SU-DHL-6 (cell line): ENCODE data around the gene KLHL25.

ENCODE experiments used
- H2AFZ ChIP-seq: fragments of 200-600 bp; sonication (generic); 2 replicates; pipeline ENCODE4 v1.6.1; 2014; ENCODE audit warnings: low read depth, mild to moderate bottlenecking, moderate library complexity, mixed read lengths, antibody characterized with exemption, low read length; ENCODE audit not compliant: severe bottlenecking
- H3F3A ChIP-seq: fragments of 200-600 bp; shearing (Covaris generic); 2 replicates; pipeline ENCODE4 v1.6.0; 2016; ENCODE audit warnings: antibody characterized with exemption, mild to moderate bottlenecking; ENCODE audit not compliant: insufficient read depth
- H3K27ac ChIP-seq: fragments of 200-600 bp; sonication (generic); 2 replicates; pipeline ENCODE4 v1.5.1; 2016; ENCODE audit warnings: low read depth, mild to moderate bottlenecking, low read length, moderate library complexity, mixed read lengths
- H3K27me3 ChIP-seq: fragments of 200-600 bp; sonication (generic), shearing (Covaris generic); 2 replicates; pipeline ENCODE4 v1.6.0; 2014; ENCODE audit warnings: mild to moderate bottlenecking, low read length
- H3K36me3 ChIP-seq: fragments of 200-600 bp; sonication (generic); 2 replicates; pipeline ENCODE4 v1.6.1; 2014; ENCODE audit warnings: mild to moderate bottlenecking, low read length, mixed read lengths
- H3K4me2 ChIP-seq: fragments of 300-600, 200-600 bp; shearing (Covaris generic), sonication (generic); 2 replicates; pipeline ENCODE4 v1.6.0; 2014; ENCODE audit warnings: low read length, low read depth, mild to moderate bottlenecking; ENCODE audit not compliant: poor library complexity, severe bottlenecking
- H3K4me3 ChIP-seq: fragments of 200-600 bp; sonication (generic); 2 replicates; pipeline ENCODE4 v1.5.1; 2014; ENCODE audit warnings: antibody characterized with exemption, low read length, mild to moderate bottlenecking, mixed read lengths; ENCODE audit not compliant: insufficient read depth, poor library complexity, severe bottlenecking
- H3K79me2 ChIP-seq: fragments of 200-600 bp; sonication (generic); 2 replicates; pipeline ENCODE4 v1.6.1; 2014; ENCODE audit warnings: mild to moderate bottlenecking, low read length, moderate library complexity; ENCODE audit not compliant: insufficient read depth
- H3K9ac ChIP-seq: fragments of 200-600 bp; sonication (generic); 2 replicates; pipeline ENCODE4 v1.7.0; 2014; ENCODE audit warnings: mild to moderate bottlenecking, low read length
- H3K9me2 ChIP-seq: fragments of 200-600 bp; sonication (generic); replicated peaks from 2 replicates; pipeline ENCODE4 v1.6.1; 2014; ENCODE audit warnings: low read length; ENCODE audit not compliant: insufficient read depth
- H3K9me3 ChIP-seq: fragments of 200-600 bp; sonication (generic); 2 replicates; pipeline ENCODE4 v1.6.1; 2014; ENCODE audit warnings: low read length, mixed read lengths; ENCODE audit not compliant: insufficient read depth
- H4K20me1 ChIP-seq: fragments of 200-600 bp; sonication (generic); 2 replicates; pipeline ENCODE4 v1.6.1; 2014; ENCODE audit warnings: low read depth, mild to moderate bottlenecking, antibody characterized with exemption, low read length, moderate library complexity, mixed read lengths
- EZH2phosphoT487 ChIP-seq: fragments of 200-600 bp; sonication (generic), shearing (Covaris generic); conservative IDR thresholded peaks from 2 replicates; pipeline ENCODE4 v1.6.1; 2018; ENCODE audit warnings: mild to moderate bottlenecking, antibody characterized with exemption, low read length, moderate library complexity, mixed read lengths
- TF ChIP-seq, protein P1 (sequence below): fragments of 200-600 bp; sonication (generic); IDR thresholded peaks from one replicate; pipeline ENCODE4 v1.5.1; 2017; ENCODE audit warnings: antibody characterized with exemption, mild to moderate bottlenecking, low read length, moderate library complexity; ENCODE audit not compliant: insufficient read depth, poor library complexity, severe bottlenecking

KLHL25 gene

GRCh38 chr15:85751291-85752123, 43.2 kb downstream of the KLHL25 start:
- 0 out of 2 replicates have a peak, but pooled peaks cover 14% of the 10 kb centered on the region for H3F3A ChIP-seq
- no peak overlapping the region for H3K27ac ChIP-seq
- TF ChIP-seq, protein P1, sequence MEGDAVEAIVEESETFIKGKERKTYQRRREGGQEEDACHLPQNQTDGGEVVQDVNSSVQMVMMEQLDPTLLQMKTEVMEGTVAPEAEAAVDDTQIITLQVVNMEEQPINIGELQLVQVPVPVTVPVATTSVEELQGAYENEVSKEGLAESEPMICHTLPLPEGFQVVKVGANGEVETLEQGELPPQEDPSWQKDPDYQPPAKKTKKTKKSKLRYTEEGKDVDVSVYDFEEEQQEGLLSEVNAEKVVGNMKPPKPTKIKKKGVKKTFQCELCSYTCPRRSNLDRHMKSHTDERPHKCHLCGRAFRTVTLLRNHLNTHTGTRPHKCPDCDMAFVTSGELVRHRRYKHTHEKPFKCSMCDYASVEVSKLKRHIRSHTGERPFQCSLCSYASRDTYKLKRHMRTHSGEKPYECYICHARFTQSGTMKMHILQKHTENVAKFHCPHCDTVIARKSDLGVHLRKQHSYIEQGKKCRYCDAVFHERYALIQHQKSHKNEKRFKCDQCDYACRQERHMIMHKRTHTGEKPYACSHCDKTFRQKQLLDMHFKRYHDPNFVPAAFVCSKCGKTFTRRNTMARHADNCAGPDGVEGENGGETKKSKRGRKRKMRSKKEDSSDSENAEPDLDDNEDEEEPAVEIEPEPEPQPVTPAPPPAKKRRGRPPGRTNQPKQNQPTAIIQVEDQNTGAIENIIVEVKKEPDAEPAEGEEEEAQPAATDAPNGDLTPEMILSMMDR: no peak
- TF ChIP-seq EZH2phosphoT487: no peak

DNA sequence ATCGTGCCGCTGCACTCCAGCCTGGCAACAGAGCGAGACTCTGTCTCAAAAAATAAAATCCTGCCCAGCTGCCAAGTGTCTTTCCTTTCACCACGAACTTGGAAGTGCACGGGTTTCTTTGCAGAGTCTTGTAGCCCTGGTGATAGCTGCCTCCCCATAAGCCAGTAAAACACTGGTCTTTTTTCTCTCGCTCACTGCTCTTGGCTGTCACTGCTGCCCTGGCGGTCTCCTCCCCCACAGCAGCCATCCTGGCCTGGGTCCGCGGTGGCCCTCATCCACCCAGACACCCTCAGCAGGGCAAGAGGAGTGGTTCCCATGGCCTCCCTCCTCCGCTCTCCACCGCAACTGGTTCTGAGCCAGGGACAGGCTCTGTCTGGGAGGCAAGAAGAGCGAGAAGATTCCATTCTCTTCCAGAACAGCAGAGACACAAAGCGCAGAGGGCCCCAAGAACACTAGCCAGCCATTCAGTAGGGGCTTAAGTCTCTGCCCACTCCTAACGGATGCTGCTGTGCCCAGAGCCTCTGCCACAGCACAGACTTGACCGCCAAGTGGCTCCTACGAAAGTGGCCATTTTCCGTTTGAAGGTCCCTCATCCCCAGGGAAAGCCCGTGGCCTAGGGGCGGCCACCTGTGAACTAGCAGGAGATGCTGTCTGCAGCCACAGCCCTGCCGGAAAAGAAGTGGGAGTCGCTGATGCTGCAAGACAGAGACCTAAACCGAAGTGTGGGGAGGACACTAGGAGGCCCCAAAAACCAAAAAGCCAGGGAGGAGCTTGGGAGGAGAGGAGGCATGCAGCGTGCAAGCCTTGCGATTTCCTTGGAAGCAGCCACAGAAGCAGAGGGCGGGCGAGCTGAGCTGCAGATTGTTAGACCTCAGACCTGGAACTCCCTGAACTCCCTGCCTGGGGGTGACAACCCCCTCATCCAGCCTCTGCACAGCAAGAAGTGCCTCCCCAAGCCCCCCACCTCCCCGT, 44.1 kb downstream of the KLHL25 start:
- no peaks in the 10 kb centered on the region for H4K20me1 ChIP-seq
- H3K4me3 ChIP-seq: no peak overlapping the region
- H2AFZ ChIP-seq: no peak overlapping the region
- H3K4me2 ChIP-seq: no peak overlapping the region
- H3K27ac ChIP-seq: no peak overlapping the region
- peaks cover 15% of the 10 kb centered on the region for H3K36me3 ChIP-seq
- H3F3A ChIP-seq: 0 out of 2 replicates have a peak, but pooled peaks cover 14% of the 10 kb centered on the region
- no peaks in the 10 kb centered on the region for H3K9me3 ChIP-seq
- no peaks in the 10 kb centered on the region for H3K9me2 ChIP-seq
- TF ChIP-seq, protein P1: no peak
- no peak for TF ChIP-seq EZH2phosphoT487
- H3K27me3 ChIP-seq: no peaks in the 10 kb centered on the region
- H3K9ac ChIP-seq: no peak overlapping the region
- no peaks in the 10 kb centered on the region for H3K79me2 ChIP-seq

More at GRCh38 chr15:85751291-85752123, 43.2 kb downstream of the KLHL25 start:
- Histone ChIP-seq H4K20me1 (no peaks in the 10 kb centered on the region), H3K9me3 (no peaks in the 10 kb centered on the region), H2AFZ (no peak overlapping the region), H3K4me3 (no peak overlapping the region), H3K27me3 (no peaks in the 10 kb centered on the region), H3K36me3 (peaks cover 6% of the 10 kb centered on the region; the same call in 1 of the 2 replicates), H3K9ac (no peak overlapping the region), H3K4me2 (no peak overlapping the region), H3K9me2 (no peaks in the 10 kb centered on the region), H3K79me2 (no peaks in the 10 kb centered on the region)

- Histone ChIP-seq H3F3A (0 out of 2 replicates have a peak, but pooled peaks cover 14% of the 10 kb centered on the region), H3K36me3 (peaks cover 20% of the 10 kb centered on the region)
These were observed 45.2 kb downstream of the KLHL25 start for GRCh38 chr15:85749261-85750151.

More at GRCh38 chr15:85749261-85750151, 45.2 kb downstream of the KLHL25 start:
- TF ChIP-seq, protein P1: no peak
- no peak for TF ChIP-seq EZH2phosphoT487
- Histone ChIP-seq H2AFZ (no peak overlapping the region), H3K9ac (no peak overlapping the region), H3K27ac (no peak overlapping the region), H3K4me3 (no peak overlapping the region), H3K9me3 (no peaks in the 10 kb centered on the region), H3K27me3 (no peaks in the 10 kb centered on the region), H3K9me2 (no peaks in the 10 kb centered on the region), H4K20me1 (no peaks in the 10 kb centered on the region), H3K79me2 (no peaks in the 10 kb centered on the region), H3K4me2 (no peak overlapping the region)
